ENCODE measurements around the gene ACE. TPM values are rescaled to one million over a fixed set of nuclear protein-coding genes. Genes with fewer than 3 reads are reported as not detected.

Gene ACE
- total RNA-seq, 1 donor from 2014 or later, result 2.6 TPM

DNA sequence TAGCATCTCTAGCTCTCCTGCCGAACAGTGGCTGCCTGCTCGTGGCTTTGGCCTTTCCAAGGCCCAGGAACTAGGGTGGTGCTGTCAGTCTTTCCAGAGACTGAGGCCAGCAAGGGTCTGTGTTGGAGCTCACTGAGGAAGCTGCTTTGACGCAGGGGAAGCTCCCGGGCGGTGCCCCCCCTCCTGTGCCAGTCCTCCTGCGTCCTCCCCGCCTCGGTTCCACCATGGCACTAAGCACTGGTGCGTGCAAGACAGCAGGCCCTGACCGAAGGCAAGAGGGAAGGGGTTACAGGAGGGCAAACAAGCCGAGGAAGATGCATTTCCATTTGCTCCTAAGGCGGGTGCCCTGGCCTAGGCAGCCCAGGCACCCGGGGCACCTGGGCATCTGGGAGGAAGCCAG lies 35.2 kb upstream of the ACE start:
- H3K27ac Mint-ChIP-seq, result no peak overlapping the region
- TF ChIP-seq, protein P1, sequence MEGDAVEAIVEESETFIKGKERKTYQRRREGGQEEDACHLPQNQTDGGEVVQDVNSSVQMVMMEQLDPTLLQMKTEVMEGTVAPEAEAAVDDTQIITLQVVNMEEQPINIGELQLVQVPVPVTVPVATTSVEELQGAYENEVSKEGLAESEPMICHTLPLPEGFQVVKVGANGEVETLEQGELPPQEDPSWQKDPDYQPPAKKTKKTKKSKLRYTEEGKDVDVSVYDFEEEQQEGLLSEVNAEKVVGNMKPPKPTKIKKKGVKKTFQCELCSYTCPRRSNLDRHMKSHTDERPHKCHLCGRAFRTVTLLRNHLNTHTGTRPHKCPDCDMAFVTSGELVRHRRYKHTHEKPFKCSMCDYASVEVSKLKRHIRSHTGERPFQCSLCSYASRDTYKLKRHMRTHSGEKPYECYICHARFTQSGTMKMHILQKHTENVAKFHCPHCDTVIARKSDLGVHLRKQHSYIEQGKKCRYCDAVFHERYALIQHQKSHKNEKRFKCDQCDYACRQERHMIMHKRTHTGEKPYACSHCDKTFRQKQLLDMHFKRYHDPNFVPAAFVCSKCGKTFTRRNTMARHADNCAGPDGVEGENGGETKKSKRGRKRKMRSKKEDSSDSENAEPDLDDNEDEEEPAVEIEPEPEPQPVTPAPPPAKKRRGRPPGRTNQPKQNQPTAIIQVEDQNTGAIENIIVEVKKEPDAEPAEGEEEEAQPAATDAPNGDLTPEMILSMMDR (IDR thresholded peaks at IDR 0.05; ENCODE audit: unreplicated experiment), result no peak
- no peaks in the 10 kb centered on the region for H3K9me3 Mint-ChIP-seq
- peaks cover 2% of the 10 kb centered on the region for H3K27me3 Mint-ChIP-seq (ENCODE audit: low read depth)
- no peak overlapping the region for H3K4me3 Mint-ChIP-seq
- peaks cover 6% of the 10 kb centered on the region for H3K4me1 Mint-ChIP-seq
- no peaks in the 10 kb centered on the region for H3K36me3 Mint-ChIP-seq
- no peak for DNase-seq (ENCODE audit: low spot score in 2 of 2, unreplicated experiment in 2 of 2)

DNA sequence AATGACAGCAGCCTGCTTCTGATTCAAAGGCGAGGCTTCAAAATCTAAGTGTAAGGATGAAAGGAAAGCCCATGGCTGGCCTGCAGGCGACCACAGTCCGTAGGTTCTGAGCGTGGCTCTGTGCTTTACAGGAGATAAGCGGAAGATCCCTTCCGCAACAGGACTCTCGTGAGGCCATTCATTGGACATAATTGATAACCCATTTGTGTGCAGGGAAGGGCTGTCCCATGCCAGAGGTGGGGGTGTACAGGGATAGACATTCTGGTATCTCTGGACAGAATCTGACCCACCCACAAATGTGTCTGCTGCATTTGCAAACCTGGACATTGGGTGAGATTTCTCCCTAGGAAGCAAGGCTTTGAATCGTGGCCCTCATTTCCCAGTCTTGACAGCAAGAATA lies 34.8 kb upstream of the ACE start:
- no peaks in the 10 kb centered on the region for H3K36me3 Mint-ChIP-seq
- H3K9me3 Mint-ChIP-seq, result no peaks in the 10 kb centered on the region
- H3K27ac Mint-ChIP-seq, result no peak overlapping the region
- H3K4me1 Mint-ChIP-seq, result peaks cover 7% of the 10 kb centered on the region
- H3K27me3 Mint-ChIP-seq (ENCODE audit: low read depth), result peaks cover 2% of the 10 kb centered on the region
- DNase-seq (ENCODE audit: low spot score in 2 of 2, unreplicated experiment in 2 of 2), result no peak
- TF ChIP-seq, protein P1 (IDR thresholded peaks at IDR 0.05; ENCODE audit: unreplicated experiment), result no peak
- H3K4me3 Mint-ChIP-seq, result no peak overlapping the region

GRCh38 chr17:63442549-63443035 lies 34.3 kb upstream of the ACE start:
- H3K4me1 Mint-ChIP-seq, result peaks cover 12% of the 10 kb centered on the region
- no peak overlapping the region for H3K27ac Mint-ChIP-seq
- peaks cover 2% of the 10 kb centered on the region for H3K27me3 Mint-ChIP-seq (ENCODE audit: low read depth)
- no peak overlapping the region for H3K4me3 Mint-ChIP-seq
- H3K36me3 Mint-ChIP-seq, result no peaks in the 10 kb centered on the region
- no peaks in the 10 kb centered on the region for H3K9me3 Mint-ChIP-seq
- DNase-seq (ENCODE audit: low spot score in 2 of 2, unreplicated experiment in 2 of 2), result no peak
- TF ChIP-seq, protein P1 (IDR thresholded peaks at IDR 0.05; ENCODE audit: unreplicated experiment), result no peak

DNA sequence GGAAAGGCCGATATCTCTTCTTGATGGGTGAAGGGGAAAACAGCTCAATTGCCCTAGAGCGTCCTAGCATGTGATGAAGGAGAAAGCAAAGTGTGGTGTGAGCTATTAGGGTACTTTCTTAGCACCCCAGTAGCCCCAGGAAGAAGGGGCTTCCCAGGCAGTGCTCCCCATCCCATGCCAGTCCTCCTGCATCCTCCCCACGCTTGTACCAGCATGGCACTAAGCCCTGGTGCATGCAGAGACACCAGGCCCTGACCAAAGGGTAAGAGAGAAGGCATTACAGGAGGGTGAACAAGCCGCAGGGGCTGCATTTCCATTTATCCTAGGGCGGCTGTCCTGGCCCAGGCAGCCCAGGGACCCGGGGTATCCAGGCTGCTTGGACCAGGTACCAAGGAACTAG lies 33.8 kb upstream of the ACE start:
- peaks cover 13% of the 10 kb centered on the region for H3K4me1 Mint-ChIP-seq
- H3K4me3 Mint-ChIP-seq, result no peak overlapping the region
- DNase-seq (ENCODE audit: low spot score in 2 of 2, unreplicated experiment in 2 of 2), result no peak
- TF ChIP-seq, protein P1 (IDR thresholded peaks at IDR 0.05; ENCODE audit: unreplicated experiment), result no peak
- H3K27me3 Mint-ChIP-seq (ENCODE audit: low read depth), result peaks cover 2% of the 10 kb centered on the region
- no peaks in the 10 kb centered on the region for H3K9me3 Mint-ChIP-seq
- no peaks in the 10 kb centered on the region for H3K36me3 Mint-ChIP-seq
- no peak overlapping the region for H3K27ac Mint-ChIP-seq

GRCh38 chr17:63444457-63444856 lies 32.4 kb upstream of the ACE start:
- peak overlapping the region; percentile 70 for H3K4me3 Mint-ChIP-seq
- no peaks in the 10 kb centered on the region for H3K36me3 Mint-ChIP-seq
- H3K27me3 Mint-ChIP-seq (ENCODE audit: low read depth), result peaks cover 2% of the 10 kb centered on the region
- H3K4me1 Mint-ChIP-seq, result peaks cover 17% of the 10 kb centered on the region
- TF ChIP-seq, protein P1 (IDR thresholded peaks at IDR 0.05; ENCODE audit: unreplicated experiment), result no peak
- no peak for DNase-seq (ENCODE audit: low spot score in 2 of 2, unreplicated experiment in 2 of 2)
- no peaks in the 10 kb centered on the region for H3K9me3 Mint-ChIP-seq
- H3K27ac Mint-ChIP-seq, result no peak overlapping the region

- DNase-seq (ENCODE audit: low spot score in 2 of 2, unreplicated experiment in 2 of 2), result no peak
- H3K4me3 Mint-ChIP-seq, result peak overlapping the region; percentile 70
- peaks cover 17% of the 10 kb centered on the region for H3K4me1 Mint-ChIP-seq
- TF ChIP-seq, protein P1 (IDR thresholded peaks at IDR 0.05; ENCODE audit: unreplicated experiment), result no peak
- H3K27ac Mint-ChIP-seq, result peak overlapping the region; percentile 75
- no peaks in the 10 kb centered on the region for H3K36me3 Mint-ChIP-seq
- H3K27me3 Mint-ChIP-seq (ENCODE audit: low read depth), result peaks cover 4% of the 10 kb centered on the region
- H3K9me3 Mint-ChIP-seq, result no peaks in the 10 kb centered on the region
Observed at GRCh38 chr17:63445065-63445464, 31.8 kb upstream of the ACE start.

Measured in mesothelial cell of epicardium (in vitro differentiated cells).